Measurements from ENCODE around the gene CCNG2.

The CCNG2 gene

DNA sequence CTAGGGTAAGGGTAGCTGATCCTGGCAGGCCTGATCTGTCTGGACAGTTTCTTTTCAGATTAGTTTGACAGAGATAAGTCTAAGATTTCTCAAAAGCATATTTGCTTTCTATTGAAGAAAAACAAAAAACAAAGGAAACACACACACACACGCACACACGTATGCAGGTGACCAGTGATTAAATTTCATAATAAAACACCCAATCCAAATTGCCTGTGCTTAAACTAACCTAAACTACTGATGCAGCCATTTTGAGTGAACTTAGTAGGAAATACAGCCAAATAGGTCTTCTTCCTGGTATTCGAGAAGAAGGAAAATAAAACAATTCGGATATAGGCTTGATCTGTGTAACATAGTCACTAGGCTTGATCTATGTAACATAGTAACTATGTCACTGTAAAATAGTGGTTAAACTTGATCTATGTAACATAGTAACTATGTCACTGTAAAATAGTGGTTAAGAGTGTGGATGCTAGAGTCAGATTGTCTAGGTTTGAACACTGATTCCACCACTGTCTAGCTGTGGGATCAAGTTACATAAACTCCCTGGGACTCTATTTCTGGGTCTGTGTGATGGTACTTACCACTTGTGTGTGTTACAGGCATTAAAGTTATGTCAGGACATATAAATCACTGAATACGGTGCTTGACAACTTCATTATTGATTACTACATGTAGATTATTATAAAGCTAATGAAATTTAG is 9.8 kb upstream of the CCNG2 start:
- no peak for DNase-seq (ENCODE audit: low spot score)

DNA sequence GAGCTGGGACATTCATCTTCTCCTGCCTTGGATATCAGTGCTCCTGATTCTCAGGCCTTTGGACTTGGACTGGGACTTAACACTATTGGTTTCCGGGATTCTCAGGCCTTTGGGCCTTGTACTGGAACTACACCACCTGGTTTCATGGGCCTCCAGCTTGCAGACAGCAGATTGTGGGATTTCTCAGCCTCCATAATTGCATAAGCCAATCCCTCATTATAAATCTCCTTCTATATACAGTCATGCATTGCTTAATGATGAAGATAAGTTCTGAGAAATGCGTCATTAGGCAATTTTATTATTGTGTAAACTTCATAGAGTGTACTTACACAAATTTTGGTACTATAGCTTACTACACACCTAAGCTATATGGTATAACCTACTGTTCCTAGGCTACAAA is 8.9 kb upstream of the CCNG2 start:
- DNase-seq (ENCODE audit: low spot score), result no peak

DNA sequence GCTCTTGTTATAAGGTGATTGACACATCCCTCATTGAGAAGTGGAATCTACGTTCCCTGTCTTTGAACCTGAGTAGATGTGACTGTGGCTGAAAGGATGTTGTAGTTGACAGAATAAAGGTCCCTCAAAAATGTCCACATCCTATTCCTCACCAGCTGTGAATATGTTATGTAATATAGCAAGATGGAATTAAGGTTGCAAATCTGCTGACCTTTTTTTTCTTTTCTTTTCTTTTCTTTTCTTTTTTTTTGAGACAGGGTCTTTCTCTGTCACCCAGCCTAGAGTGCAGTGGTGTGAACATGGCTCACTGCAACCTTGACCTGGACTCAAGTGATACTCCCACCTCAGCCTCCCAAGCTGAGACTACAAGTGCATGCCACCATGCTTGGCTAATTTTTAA is 7.2 kb upstream of the CCNG2 start:
- DNase-seq (ENCODE audit: low spot score), result no peak

DNA sequence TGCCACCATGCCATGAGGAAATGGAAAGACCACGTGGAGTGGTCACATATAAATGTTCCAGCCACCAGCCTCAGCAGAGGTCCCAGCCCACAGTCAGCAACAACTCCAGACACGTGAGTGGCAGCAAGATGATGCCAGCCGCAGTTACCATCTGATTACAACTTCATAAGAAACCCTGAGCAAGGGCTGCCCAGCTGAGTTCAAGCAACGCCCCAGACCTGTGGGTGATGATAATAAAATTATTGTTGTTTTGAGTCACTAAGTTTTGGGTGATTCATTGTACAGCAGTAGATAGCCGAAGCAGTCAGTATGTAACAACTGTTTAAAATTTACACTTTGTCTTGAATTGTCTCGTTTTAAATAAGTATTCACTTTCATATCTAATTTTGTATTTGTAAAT is 5.8 kb upstream of the CCNG2 start:
- peak; percentile 63 for DNase-seq (ENCODE audit: low spot score)

DNA sequence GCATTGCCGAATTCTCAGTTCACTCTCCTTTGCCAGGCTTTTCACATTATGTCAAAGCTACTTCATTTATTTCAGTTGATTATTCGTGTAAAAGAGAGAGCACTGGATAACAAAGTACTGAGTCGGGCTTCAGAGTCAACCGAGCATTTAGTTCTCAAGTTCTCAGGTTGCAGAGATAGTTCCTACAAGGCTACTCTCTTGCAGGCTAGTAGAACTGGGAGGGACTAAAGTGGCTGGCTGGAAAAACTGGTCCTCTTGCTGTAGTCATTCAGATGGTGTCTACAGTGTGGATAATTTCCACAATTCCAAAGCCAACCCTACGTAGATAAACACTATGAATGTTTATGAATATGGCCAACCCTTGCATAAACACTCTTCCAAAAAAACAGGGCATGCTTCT is 4.6 kb upstream of the CCNG2 start:
- DNase-seq (ENCODE audit: low spot score), result no peak

DNA sequence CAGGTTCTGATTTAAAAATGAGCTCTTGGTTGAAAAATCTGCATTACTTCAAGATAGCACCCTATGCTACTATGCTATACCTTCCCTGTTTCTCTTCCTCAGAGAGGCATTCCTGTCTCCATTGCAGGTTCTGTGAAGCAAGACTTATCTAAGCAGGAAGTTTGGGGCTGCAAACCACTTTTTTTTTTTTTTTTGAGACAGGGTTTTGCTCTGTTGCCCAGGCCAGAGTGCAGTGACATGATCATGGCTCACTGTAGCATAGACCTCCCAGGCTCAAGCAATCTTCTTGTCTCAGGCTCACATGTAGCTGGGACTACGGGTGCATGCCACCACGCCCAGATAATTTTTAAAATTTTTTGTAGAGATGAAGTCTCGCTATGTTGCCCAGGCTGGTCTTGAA is 4.0 kb upstream of the CCNG2 start:
- no peak for DNase-seq (ENCODE audit: low spot score)

DNA sequence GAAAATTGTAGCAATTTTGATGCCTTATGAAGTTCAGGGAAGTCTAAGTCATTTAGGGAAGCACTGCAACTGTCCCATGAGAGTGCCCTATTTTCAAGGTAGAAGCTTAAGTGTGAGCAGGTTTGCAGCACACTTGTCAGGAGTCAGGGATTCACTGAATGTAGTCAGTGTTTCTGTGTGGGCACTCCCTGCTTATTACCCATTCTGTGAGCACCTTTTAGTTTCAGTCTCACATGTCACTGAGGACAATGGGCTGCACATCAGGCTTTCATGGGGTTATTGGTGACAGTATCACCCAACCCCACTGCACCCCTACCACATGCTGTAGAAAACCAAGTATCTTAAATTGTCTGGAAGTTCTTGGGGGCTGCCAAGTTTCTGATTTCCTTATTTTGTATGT is 2.9 kb upstream of the CCNG2 start:
- no peak for DNase-seq (ENCODE audit: low spot score)

DNA sequence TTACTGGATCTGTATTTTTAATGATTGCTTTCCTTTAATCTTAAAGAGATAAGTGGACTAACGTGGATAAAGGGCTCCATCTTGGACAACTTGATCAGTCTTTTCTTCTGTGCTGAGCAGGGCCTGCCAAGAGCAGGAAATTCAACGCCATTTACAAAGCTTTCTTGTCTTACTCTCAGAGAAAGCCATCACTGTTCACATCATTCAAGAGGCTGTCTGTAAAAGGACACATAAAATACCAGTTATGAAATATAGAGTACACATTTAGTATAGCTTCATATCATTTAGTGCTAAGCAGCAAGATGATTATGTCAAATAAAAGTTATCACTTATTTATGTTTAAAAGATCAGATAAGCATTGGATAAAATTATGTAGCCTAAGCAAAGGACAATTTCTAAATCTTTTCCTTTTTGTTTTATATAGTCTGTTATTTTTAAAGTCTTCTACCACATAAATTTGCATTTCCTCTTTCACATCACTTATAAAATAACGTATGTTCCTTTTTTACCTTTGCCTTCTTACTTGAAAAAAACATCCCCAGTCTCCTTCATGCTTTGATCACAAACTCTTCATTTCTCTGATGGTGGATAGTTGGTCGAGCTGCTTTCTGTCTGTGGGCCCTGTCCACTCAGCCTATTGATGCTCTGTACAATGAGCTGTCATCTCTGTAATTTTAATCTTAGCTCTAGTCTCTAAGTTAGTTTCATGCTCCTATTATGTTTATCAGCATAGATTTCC is 2.1 kb upstream of the CCNG2 start:
- DNase-seq (ENCODE audit: low spot score), result no peak

DNA sequence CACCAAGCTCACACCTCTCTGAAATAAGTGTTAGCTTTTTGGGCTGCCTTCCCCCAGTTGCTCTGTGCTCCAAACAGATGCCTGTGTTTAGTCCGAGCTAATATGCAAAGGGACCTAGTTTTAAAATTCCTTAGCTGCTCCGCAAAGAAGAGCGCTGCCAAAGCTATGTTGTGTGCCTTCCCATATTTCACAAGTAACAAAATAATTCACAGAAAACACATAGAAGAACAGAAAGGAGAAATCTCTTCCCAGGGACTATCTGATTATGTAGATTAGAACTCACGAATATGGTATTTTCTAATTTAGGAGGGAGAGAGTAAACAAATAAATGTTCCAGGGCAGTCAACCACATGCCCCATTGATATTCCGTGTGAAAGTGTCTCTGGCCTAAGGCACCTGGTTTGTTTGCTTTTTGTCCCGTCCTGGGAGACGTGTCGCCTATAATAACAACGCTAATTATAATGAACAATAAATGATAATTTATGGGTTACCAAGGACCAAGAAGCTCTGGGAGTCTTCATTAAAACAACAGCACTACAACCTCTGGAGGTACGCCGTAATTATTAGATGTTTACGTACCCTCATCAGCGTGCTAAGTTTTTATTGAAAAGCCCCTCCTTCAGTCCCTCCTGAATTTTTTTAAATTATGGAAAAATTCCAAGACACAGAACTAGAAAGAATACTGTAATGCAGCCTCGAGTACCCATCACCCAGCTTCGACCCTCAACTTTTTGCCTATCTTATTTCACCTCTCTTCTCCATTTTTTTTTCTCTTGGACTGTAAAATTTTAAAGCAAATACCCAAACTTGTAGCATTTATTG is 1.2 kb upstream of the CCNG2 start:
- no peak for DNase-seq (ENCODE audit: low spot score)

DNA sequence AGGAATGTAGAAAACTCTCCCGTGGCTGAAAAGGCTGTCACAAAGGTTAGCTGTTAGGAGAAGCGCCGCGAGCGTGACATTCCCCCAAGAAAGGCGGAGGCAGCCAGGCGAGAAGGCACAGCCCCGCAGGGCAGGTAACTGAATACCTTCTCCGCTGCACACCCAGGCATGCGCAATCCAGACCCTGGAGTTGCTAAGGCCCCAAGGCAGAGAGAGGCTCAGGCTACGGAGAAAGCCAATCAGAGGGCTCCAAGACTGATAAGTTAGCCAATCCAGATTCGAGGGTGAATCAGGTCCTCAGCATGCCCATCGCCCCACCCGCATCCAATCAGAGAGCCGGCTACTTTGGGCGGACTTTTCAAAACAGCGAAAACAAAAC is 485 bp upstream of the CCNG2 start:
- DNase-seq (ENCODE audit: low spot score), result peak; percentile 94

DNA sequence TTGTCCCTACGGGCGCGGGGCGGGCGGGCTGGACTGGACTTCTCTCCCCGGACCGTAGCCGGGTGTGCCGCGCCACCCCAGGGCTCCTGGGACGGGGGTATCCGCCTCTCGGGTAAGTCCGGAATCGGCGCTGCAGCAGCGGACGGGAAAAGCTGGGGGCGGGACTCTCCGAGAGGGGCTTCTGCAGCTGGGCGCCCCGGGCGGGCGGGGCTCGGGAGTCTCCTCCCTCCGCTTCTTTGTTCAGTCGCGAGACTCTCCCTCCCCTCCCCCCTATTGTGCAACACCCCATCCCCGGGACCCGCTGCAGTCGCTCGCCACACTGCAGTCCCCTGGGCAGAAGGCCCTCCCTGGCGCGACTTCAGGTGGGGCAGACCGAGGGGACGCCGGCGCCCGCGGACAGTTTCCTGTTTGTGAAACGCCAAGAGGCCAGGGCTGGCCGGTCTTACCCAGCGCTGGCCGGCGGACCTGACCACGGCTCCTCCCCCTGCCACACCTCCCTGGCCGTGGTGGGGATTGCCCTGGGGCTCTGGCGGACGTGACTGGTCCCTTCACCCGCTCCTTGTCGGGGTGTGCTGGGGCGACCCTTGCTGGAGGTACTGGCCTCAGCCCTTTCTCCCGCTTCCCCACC is 966 bp downstream of the CCNG2 start:
- DNase-seq (ENCODE audit: low spot score), result no peak

DNA sequence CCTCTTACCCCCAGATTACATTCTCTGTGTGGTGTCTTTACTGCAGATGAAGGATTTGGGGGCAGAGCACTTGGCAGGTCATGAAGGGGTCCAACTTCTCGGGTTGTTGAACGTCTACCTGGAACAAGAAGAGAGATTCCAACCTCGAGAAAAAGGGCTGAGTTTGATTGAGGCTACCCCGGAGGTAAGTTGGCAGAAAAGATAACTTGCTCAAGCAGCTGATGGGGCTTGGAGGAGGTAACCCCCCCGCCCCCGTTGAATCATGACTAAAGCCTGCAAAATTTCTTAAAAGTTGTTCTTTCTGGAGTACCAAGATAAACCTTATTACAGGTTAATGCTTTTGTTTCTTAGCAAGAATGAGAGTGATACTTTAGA is 1.5 kb downstream of the CCNG2 start:
- no peak for DNase-seq (ENCODE audit: low spot score)

DNA sequence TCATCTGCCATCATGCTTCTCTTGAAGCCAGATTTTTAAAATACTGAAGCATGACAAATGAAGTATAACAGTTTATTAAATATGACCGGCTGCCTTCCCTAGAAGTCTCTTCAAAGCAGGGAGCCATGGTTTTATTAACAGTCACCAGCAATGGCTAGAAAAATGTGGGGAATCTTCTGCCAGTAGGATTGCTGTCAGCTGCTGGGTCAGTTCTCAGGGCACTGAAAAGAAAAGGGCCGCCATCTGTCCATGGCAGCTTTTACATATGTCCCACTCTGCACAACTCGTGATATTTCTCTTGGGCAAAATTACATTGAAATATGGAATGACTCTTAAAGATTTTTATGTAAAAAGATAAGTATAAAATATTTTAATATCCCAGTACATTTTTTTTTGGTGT is 2.8 kb downstream of the CCNG2 start:
- no peak for DNase-seq (ENCODE audit: low spot score)

DNA sequence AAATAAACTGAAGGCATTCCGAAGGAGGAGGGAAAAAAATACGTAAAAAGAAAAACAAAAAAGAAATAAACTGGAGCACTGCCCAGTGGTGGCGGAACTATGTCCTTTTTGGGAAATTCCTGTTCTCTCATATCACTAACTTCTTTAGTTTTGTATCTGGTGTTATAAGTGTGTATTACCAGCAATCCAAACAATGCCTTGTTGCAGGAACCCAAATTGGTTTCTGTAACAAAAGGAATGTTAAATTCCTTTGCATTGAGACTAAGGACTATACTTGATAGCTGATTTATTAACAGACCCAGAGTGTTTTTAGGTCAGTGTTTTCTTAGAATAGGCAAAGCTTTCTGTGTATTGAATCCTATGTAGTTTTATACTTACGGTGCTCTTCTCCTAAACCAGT is 6.6 kb downstream of the CCNG2 start:
- DNase-seq (ENCODE audit: low spot score), result no peak

DNA sequence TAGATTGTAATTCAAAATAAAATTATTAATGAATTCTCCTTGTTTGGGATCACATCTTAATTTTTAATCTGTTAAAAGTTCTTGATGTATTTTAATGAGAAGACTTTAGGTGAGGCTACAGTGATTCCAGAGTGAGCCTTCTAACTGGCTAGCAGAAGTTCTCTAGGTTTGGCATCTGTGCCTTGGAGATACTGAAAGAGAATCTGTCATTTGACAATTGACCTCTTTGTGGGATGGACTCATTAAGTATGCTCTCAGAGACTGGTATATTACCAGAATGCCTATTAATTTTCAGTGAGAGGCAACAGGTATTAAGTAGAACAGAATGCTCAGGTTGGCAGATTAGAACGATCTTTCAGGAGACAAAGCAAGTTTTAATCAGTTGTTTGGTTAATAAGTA is 10.2 kb downstream of the CCNG2 start:
- DNase-seq (ENCODE audit: low spot score), result no peak

DNA sequence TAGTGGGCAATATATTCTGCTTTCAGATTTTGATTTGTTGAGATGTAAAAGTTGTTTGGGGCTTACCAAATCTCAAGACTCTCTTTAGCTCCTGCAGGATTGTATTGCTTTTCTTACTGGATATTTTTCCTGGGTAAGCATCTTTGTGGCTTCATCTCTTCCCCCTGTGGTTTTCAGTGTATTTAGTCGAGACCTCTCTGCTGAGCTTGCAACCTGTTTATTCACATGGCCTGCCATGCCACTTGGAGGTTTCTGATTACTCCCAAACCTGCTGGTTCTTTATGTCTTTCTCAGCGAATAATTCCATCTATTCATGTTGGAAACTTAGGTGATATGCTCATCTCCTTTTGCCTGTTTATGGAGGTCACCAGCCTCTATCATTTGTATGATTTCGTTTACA is 10.9 kb downstream of the CCNG2 start:
- DNase-seq (ENCODE audit: low spot score), result no peak

DNA sequence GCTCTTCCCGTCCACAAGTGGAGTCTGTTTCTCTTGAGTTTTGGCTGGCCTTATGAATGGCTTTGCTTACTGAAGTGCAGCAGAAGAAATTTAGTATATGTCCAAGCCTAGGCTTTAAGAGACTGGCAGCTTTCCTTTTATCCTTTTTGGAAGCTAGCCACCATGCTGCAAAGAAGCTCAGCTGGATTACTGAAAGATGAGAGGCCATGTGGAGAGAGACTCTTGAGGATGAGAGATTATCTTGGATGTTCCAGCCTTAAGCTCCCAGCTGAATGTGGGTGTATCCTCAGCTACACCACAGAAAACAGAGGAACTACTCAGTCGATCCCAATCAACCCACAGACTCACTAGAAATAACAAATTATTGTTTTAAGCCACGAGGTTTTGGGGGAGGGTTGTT is 12.5 kb downstream of the CCNG2 start:
- no peak for DNase-seq (ENCODE audit: low spot score)

DNA sequence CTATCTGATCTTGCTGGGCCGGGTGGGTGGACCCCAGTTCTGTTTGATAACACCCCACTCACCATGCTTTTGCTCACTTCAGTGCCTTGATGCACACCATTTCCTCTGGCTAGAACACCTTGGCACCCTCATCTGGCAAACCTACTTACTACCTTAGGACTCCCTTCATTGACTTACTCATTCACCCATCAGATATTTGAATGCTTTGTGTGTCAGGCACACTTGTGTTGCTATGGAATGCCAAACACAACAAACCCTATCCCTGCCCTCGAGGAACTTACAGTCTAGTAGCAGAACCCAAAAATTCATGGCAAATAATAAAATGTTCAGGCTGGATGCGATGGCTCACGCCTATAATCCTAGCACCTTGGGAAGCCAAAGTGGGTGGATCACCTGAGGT is 13.9 kb downstream of the CCNG2 start:
- no peak for DNase-seq (ENCODE audit: low spot score)

DNA sequence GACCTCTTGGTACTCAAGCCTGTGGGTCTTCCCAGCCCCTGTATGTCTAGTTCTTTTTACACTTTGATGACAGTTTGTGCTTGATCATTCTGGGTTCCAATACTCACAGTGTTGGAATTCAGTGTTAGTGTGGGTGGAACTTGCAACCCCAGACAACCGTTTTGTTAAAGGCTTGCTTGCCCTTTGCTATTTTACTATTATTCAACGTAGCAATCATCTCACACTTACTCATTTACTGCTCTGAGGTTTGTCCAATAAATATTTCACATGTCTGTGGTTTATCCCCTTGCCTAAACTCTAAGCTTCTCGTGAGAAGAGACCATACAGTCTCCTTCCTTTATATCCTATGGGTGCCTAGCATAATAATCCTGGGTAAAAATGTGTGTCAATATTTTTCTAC is 15.3 kb downstream of the CCNG2 start:
- no peak for DNase-seq (ENCODE audit: low spot score)

DNA sequence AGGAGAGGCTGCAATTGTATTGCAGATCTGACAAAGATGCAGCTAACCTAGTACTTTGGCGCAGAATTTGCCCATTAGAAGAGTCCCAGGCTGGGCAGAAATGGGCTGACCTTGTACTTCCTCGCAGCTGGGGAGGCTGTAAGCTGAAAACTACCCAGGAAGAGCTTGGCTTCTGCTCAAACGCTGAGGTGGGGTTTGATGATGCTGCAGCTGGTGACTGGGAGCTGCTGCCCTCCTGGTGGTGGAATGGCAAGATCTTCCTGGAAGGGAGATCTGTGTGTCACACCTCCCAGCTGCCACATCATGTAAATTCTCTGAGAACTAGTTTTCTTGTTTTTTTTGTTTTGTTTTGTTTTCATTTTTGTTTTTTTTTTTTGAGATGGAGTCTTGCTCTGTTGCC is 17.4 kb downstream of the CCNG2 start:
- DNase-seq (ENCODE audit: low spot score), result no peak

DNA sequence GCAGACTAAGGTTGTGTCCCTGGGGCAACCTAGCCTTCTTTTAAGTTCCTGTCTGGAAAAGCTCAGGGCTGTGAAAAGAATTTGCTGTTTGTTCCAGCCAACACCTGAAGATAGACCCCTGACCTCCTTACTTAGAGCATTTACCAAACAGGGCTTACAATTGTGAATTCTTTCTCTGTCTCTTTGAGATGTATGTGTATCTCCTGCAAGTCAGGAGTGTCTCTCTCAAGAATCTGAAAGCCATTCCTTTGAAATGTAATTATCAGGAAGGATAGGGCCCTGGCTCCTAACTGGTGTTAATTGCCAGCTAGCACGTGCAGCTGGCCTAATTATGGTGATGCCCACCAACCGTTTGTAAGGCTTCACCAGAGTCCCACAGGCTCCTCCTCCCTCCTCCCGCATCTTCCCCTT is 18.2 kb downstream of the CCNG2 start:
- no peak for DNase-seq (ENCODE audit: low spot score)

DNA sequence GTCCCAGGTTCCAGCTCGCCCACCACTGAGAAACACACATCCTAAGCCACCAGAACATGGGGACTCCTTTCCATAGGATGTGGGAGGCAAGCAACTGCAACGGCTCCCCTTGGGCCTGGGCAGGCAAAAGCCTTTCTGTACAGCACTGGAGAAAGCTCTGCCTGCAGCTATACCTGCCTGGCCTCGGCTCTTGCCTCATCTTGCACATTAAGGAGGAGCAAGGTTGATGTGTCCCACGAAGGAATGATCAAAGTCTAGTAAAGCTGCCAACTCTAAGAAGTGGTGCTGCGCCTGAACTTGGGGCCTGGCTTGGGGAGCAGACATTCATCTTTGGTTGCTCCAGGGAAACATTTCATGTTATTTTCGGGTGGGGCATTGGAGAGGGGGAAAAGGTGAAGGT is 19.6 kb downstream of the CCNG2 start:
- no peak for DNase-seq (ENCODE audit: low spot score)

DNA sequence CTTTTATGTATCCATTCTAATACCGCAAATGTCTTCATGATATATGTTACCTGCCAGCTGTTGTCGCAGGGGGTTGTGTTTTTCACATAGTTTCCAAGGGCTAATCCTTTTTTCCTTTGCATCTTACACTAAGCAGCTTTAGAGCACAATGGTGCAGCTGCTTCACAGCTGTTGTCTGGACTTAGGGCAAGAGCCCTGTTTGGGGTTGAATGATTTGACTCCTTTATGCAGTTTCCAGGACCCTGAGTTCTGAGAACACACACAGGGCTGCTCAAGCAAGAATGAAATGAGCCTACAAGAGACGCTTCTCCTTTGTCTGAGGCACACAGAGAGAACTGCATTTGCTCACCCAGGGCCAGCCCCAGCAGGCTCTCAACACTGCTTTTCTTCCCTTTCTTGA is 20.2 kb downstream of the CCNG2 start:
- no peak for DNase-seq (ENCODE audit: low spot score)
